K562 (cell line): ENCODE results near the gene FADS6. TPM values are rescaled to one million over a fixed set of nuclear protein-coding genes. Genes with fewer than 3 reads are reported as not detected.
A peak's percentile ranks its signal among the peaks of the same experiment; 100 is the strongest.

Source experiments
- ATAC-seq: fragments of 200-7000 bp; cut with Tn5 transposase; 3 replicates; pipeline ENCODE4 v1.9.1; 2020; ENCODE audit warnings: moderate library complexity
- BruUV-seq: library from RNA; stranded (reverse); fragments of 400-500 nt; replicated peaks from 2 replicates; lab custom pipeline; 2021; lab: Mats Ljungman, UMichigan
- CTCF ChIA-PET: fragments of 300-600 bp; formaldehyde crosslinking; extraction: SDS; loops from one replicate; lab custom pipeline; 2021; ENCODE audit warnings: low intra/inter-chr PET ratio; lab: Yijun Ruan, JAX
- POLR2A ChIA-PET: fragments of 300-600, 350-650 bp; sonication (Branson Sonifier 250); formaldehyde crosslinking; extraction: SDS; loops from one replicate; lab custom pipeline; 2021; ENCODE audit warnings: antibody characterized with exemption, inconsistent platforms; lab: Yijun Ruan, JAX
- DNase-seq, 4 experiments: peaks; one replicate each; pipeline versions ENCODE4 v3.0.0 to v3.0.0-alpha.2; 2011 to 2018; ENCODE audit warnings: low spot score in 3 of 4, mixed read lengths in 3 of 4; ENCODE audit errors: extremely low read depth in 1 of 4
- FAIRE-seq: peaks from 2 replicates; lab custom pipeline; 2011; peaks lifted over from hg19 to GRCh38; lab: Jason Lieb, UNC
- H2AFZ ChIP-seq: 2 replicates; pipeline ENCODE4 v1.6.0; 2011; ENCODE audit warnings: low read depth, low read length, control low read depth, inconsistent platforms
- H3K27ac ChIP-seq: fragments of 200-600 bp; 3 replicates; pipeline ENCODE4 v1.8.0; 2011; ENCODE audit warnings: low read depth, mild to moderate bottlenecking, control low read depth, inconsistent platforms, low read length, moderate library complexity, mixed read lengths; ENCODE audit errors: extremely low read depth
- H3K27me3 ChIP-seq, 2 experiments: fragments of 300-600 bp in 1 of 2; 2 replicates in 1 of 2; 3 replicates in 1 of 2; pipeline versions ENCODE4 v1.6.0 to v1.8.0; 2011; ENCODE audit warnings: inconsistent platforms in 2 of 2, low read length in 2 of 2, mild to moderate bottlenecking in 1 of 2, mixed read lengths in 1 of 2, moderate library complexity in 1 of 2; ENCODE audit not compliant: control insufficient read depth in 2 of 2, insufficient read depth in 2 of 2
- H3K36me3 ChIP-seq: fragments of 300-600 bp; 3 replicates; pipeline ENCODE4 v1.8.0; 2011; ENCODE audit warnings: mild to moderate bottlenecking, low read length, inconsistent platforms; ENCODE audit not compliant: control insufficient read depth, insufficient read depth
- H3K4me1 ChIP-seq, 2 experiments: fragments of 200-600 bp in 1 of 2; replicated peaks in 1 of 2; 2 replicates in 1 of 2; 3 replicates in 1 of 2; pipeline versions ENCODE4 v1.5.1 to v1.8.0; 2011; ENCODE audit warnings: inconsistent platforms in 2 of 2, low read length in 2 of 2, mild to moderate bottlenecking in 1 of 2, mixed read lengths in 1 of 2, moderate library complexity in 1 of 2; ENCODE audit not compliant: control insufficient read depth in 2 of 2, insufficient read depth in 2 of 2
- H3K4me2 ChIP-seq: 2 replicates; pipeline ENCODE4 v1.6.1; 2011; ENCODE audit warnings: low read length, control low read depth, inconsistent platforms, mixed read lengths; ENCODE audit not compliant: insufficient read depth
- H3K4me3 ChIP-seq: fragments of 200-600 bp; sonication (generic), shearing (Covaris generic); 2 replicates; pipeline ENCODE4 v1.5.1; 2016; ENCODE audit warnings: control low read depth, inconsistent platforms
- H3K79me2 ChIP-seq: fragments of 200-600 bp; 3 replicates; pipeline ENCODE4 v1.8.0; 2011; ENCODE audit warnings: low read length, inconsistent platforms; ENCODE audit not compliant: control insufficient read depth, insufficient read depth
- H3K9ac ChIP-seq, 2 experiments: 2 replicates each; pipeline versions ENCODE4 v1.6.0 to v1.6.1; 2011; ENCODE audit warnings: low read depth in 2 of 2, low read length in 2 of 2, control low read depth in 1 of 2, inconsistent platforms in 1 of 2, mild to moderate bottlenecking in 1 of 2, mixed read lengths in 1 of 2; ENCODE audit not compliant: insufficient read depth in 1 of 2
- H3K9me1 ChIP-seq: one replicate; pipeline ENCODE4 v1.6.0; 2011; ENCODE audit warnings: inconsistent platforms, mild to moderate bottlenecking, low read length, moderate library complexity; ENCODE audit not compliant: control insufficient read depth, insufficient read depth
- H3K9me3 ChIP-seq: replicated peaks from 2 replicates; pipeline ENCODE4 v1.5.1; 2011; ENCODE audit warnings: low read depth, low read length, inconsistent platforms; ENCODE audit not compliant: control insufficient read depth, insufficient read depth
- H4K20me1 ChIP-seq: replicated peaks from 2 replicates; pipeline ENCODE4 v1.6.1; 2011; ENCODE audit warnings: low read length, inconsistent platforms, mixed read lengths; ENCODE audit not compliant: control insufficient read depth, insufficient read depth
- BCOR ChIP-seq: fragments of 450-650 bp; IDR thresholded peaks from 2 replicates; pipeline ENCODE4 v1.6.1; 2016
- CSDE1 ChIP-seq, 2 experiments: fragments of 450-650 bp; IDR thresholded peaks; 2 replicates each; pipeline ENCODE4 v1.6.1; 2016; ENCODE audit warnings: mild to moderate bottlenecking in 1 of 2
- KAT7 ChIP-seq: sonication (generic); formaldehyde crosslinking; IDR thresholded peaks from 2 replicates; pipeline ENCODE4 v1.8.0; 2022; ENCODE audit warnings: missing genetic modification reagents, mild to moderate bottlenecking, borderline replicate concordance
- KLF10 ChIP-seq: fragments of 250-450 bp; sonication (Bioruptor Pico); IDR thresholded peaks from 2 replicates; pipeline ENCODE4 v1.6.1; 2021; ENCODE audit warnings: matching md5 sums
- MEF2A ChIP-seq: IDR thresholded peaks from 2 replicates; pipeline ENCODE4 v1.6.1; 2011; ENCODE audit warnings: low read depth, mild to moderate bottlenecking, low read length, moderate library complexity; ENCODE audit not compliant: control insufficient read depth
- MXI1 ChIP-seq: IDR thresholded peaks from 2 replicates; pipeline ENCODE4 v1.6.1; 2011; ENCODE audit warnings: low read depth, mild to moderate bottlenecking, improper control_type of control experiment, low read length
- NELFE ChIP-seq: IDR thresholded peaks from 2 replicates; pipeline ENCODE4 v1.6.1; 2011; ENCODE audit warnings: mild to moderate bottlenecking; ENCODE audit not compliant: insufficient read depth, insufficient read length
- RBM25 ChIP-seq: fragments of 200-400 bp; formaldehyde crosslinking; IDR thresholded peaks from 2 replicates; pipeline ENCODE4 v1.6.1; 2018; ENCODE audit warnings: low read length, low read depth, moderate library complexity; ENCODE audit not compliant: severe bottlenecking
- SIN3B ChIP-seq: fragments of 450-650 bp; IDR thresholded peaks from 2 replicates; pipeline ENCODE4 v1.6.1; 2017; ENCODE audit warnings: low read depth, mild to moderate bottlenecking, moderate library complexity
- ZFP36 ChIP-seq: fragments of 150-350 bp; IDR thresholded peaks from 2 replicates; pipeline ENCODE4 v1.6.1; 2018; ENCODE audit warnings: low read length, low read depth; ENCODE audit not compliant: partially characterized antibody
- ZNF589 ChIP-seq: fragments of 200-800 bp; sonication (Bioruptor generic); IDR thresholded peaks from 2 replicates; pipeline ENCODE4 v1.6.1; 2016; ENCODE audit warnings: low read depth, missing genetic modification characterization, missing compliant biosample characterization
- WGBS: fragments of 100-300 bp; shearing (Covaris generic); methylation state at CpG from one replicate; pipeline ENCODE4 v1.1.6; 2016; ENCODE audit warnings: low coverage, mixed read lengths; ENCODE audit not compliant: insufficient coverage; ENCODE audit errors: missing lambda C conversion rate; 5-methylcytosine and 5-hydroxymethylcytosine counted together
- in situ Hi-C: fragments of 300-500 bp; cut with MboI; formaldehyde crosslinking; loops from 4 replicates; pipeline ENCODE4 v1.15.0; 2018; ENCODE audit warnings: inconsistent platforms, mixed read lengths
- intact Hi-C: fragments of 100-400 bp; cut with micrococcal nuclease; formaldehyde crosslinking; loops from 2 replicates; pipeline ENCODE4 v1.14.2; 2022
- polyA plus RNA-seq, 8 experiments: library from polyadenylated mRNA; depleted of rRNA in 4 of 8; stranded (reverse) in 5 of 8; unstranded in 3 of 8; fragments of >200 nt; fragmentation: Nextera tagmentation in 2 of 8; fragmentation: Illumina TruSeq in 1 of 8; extraction: Ambion mirVana in 2 of 8; extraction: Trizol in 1 of 8; gene quantifications; 2 replicates each; pipeline versions ENCODE4 v1.2.1 to v1.2.3, GENCODE V29; 2011 to 2014; ENCODE audit warnings: inconsistent platforms in 1 of 8, missing spikeins in 1 of 8
- total RNA-seq, 7 experiments: library from RNA; depleted of rRNA in 6 of 7; stranded (reverse); fragments of >200 nt in 6 of 7; fragmentation: Illumina TruSeq in 2 of 7; extraction: Trizol in 2 of 7; gene quantifications; 2 replicates each; pipeline versions ENCODE4 v1.2.1 to v1.2.3, GENCODE V29; 2011 to 2021; ENCODE audit warnings: low replicate concordance in 1 of 7
- TF ChIP-seq, protein P1 (sequence below): fragments of 450-650 bp; IDR thresholded peaks from 2 replicates; pipeline ENCODE4 v1.7.1; 2018; ENCODE audit warnings: mild to moderate bottlenecking, low read depth; ENCODE audit not compliant: partially characterized antibody

FADS6 gene
- total and polyA plus RNA-seq, 9 of the 15 experiments (the other 6 are each of a cell fraction or from before 2014, with no cell fraction given): 0.18 to 0.22 TPM; not detected in 7

DNA sequence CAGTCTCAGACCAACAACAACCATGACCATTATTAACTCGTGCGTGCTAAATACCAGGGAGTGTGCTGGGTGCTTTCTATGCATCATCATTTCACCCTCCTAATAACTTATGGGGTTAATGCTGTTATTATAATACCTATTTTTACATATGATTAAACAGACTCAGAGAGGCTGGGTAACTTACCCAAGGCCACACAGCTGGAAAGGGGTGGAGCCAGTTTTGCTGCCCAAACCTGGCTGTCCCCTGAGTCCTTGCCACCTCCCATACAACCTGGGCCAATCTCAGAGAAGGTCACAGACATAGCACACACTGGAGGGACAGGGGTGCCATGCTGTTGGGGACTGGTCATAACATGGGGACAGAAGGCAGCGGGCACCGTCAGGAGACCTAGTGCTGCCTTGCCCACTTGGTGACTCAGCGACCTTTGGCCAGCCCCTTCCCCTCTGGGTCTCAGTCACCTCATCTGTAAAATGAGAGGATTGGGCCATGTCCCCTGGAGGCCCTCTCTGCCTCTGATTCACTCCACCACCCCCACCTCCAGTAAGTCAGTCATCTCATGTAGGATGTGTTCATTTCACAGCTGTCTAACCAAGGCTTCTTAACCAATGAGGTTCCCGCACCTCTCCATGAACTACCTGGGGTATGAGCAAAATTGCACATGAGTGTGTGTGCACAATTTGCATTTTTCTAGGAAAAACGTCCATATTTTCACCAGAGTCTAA lies 11.4 kb upstream of the FADS6 start:
- in situ Hi-C loops: no loop called here
- 21% methylated on average over 7 of the region's 7 CpGs for WGBS
- no TSS peak for BruUV-seq

GRCh38 chr17:74903671-74904070 lies 10.2 kb upstream of the FADS6 start:
- in situ Hi-C loops: no loop called here
- no peak overlapping the region for H3K9ac ChIP-seq
- H3K9me3 ChIP-seq: no peaks in the 10 kb centered on the region
- no peak overlapping the region for H3K4me3 ChIP-seq
- no peak overlapping the region for H3K27ac ChIP-seq
- no peaks in the 10 kb centered on the region for H3K9me1 ChIP-seq
- no peaks in the 10 kb centered on the region for H3K79me2 ChIP-seq
- intact Hi-C loops: no loop called here
- FAIRE-seq (no peak), ATAC-seq (no peak; the same call in 1 of the 3 replicates), DNase-seq (no peak)
- H3K27me3 ChIP-seq: peaks cover 14 to 32% of the 10 kb centered on the region in 2 experiments; a peak in 4 of 5 replicates
- H2AFZ ChIP-seq: no peak overlapping the region
- BruUV-seq: no TSS peak
- no peaks in the 10 kb centered on the region; a peak in 1 of 5 replicates for H3K4me1 ChIP-seq
- POLR2A ChIA-PET: no interaction called here
- H4K20me1 ChIP-seq: no peaks in the 10 kb centered on the region
- H3K4me2 ChIP-seq: no peak overlapping the region
- no peaks in the 10 kb centered on the region for H3K36me3 ChIP-seq
- CTCF ChIA-PET: interaction anchor here (0.6 kb wide), 1 partner anchor 16 kb away, joined by 4 read pairs; no protein-coding TSS in a partner anchor
- WGBS: 9% methylated on average over 6 of the region's 6 CpGs
- TF ChIP-seq, protein P1, sequence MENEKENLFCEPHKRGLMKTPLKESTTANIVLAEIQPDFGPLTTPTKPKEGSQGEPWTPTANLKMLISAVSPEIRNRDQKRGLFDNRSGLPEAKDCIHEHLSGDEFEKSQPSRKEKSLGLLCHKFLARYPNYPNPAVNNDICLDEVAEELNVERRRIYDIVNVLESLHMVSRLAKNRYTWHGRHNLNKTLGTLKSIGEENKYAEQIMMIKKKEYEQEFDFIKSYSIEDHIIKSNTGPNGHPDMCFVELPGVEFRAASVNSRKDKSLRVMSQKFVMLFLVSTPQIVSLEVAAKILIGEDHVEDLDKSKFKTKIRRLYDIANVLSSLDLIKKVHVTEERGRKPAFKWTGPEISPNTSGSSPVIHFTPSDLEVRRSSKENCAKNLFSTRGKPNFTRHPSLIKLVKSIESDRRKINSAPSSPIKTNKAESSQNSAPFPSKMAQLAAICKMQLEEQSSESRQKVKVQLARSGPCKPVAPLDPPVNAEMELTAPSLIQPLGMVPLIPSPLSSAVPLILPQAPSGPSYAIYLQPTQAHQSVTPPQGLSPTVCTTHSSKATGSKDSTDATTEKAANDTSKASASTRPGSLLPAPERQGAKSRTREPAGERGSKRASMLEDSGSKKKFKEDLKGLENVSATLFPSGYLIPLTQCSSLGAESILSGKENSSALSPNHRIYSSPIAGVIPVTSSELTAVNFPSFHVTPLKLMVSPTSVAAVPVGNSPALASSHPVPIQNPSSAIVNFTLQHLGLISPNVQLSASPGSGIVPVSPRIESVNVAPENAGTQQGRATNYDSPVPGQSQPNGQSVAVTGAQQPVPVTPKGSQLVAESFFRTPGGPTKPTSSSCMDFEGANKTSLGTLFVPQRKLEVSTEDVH: no peak
- TF ChIP-seq ZNF589 (CRISPR knock-in tag) (no peak), SIN3B (no peak), ZFP36 (no peak), NELFE (no peak), MXI1 (no peak), KAT7 (no peak), CSDE1 (IDR thresholded peaks at IDR 0.05) (no peak), KLF10 (CRISPR knock-in tag) (no peak)

More for the DNA sequence above, 11.4 kb upstream of the FADS6 start:
- no peaks in the 10 kb centered on the region for H4K20me1 ChIP-seq
- H3K27ac ChIP-seq: no peak overlapping the region
- peak; percentile 61 for TF ChIP-seq RBM25
- TF ChIP-seq MEF2A: no peak
- TF ChIP-seq ZFP36: peak; percentile 55
- peak; percentile 50; the same call in 1 of the 2 replicates for TF ChIP-seq BCOR
- TF ChIP-seq, all 486 proteins: peak for 3
- Histone ChIP-seq H3K4me2 (no peak overlapping the region), H3K9ac (peak overlapping the region in 1 of 2 experiments; percentile 10; a peak in 1 of 4 replicates), H3K4me3 (no peak overlapping the region), H3K79me2 (no peaks in the 10 kb centered on the region), H2AFZ (no peak overlapping the region), H3K4me1 (no peaks in the 10 kb centered on the region; a peak in 1 of 5 replicates), H3K9me3 (no peaks in the 10 kb centered on the region), H3K36me3 (no peaks in the 10 kb centered on the region), H3K9me1 (no peaks in the 10 kb centered on the region), H3K27me3 (peaks cover 10 to 24% of the 10 kb centered on the region in 2 experiments; a peak in 4 of 5 replicates)
- CTCF ChIA-PET: no interaction called here
- POLR2A ChIA-PET: interaction anchor here (1.5 kb wide), 1 partner anchor 11 kb away, joined by 8 read pairs; the partner anchor contains the start of gene FADS6
- FAIRE-seq (no peak), DNase-seq (no peak), ATAC-seq (no peak)
- intact Hi-C loops: no loop called here
